ENCODE data around the gene SLC16A10. TPM values are rescaled to one million over a fixed set of nuclear protein-coding genes. Genes with fewer than 3 reads are reported as not detected.

Gene SLC16A10
- total RNA-seq, 1 experiment from 2014 or later, result 1.7 TPM

GRCh38 chr6:111221804-111222203 lies 134.5 kb downstream of the SLC16A10 start:
- no peaks in the 10 kb centered on the region for H3K79me2 ChIP-seq (ENCODE audit: low read depth)
- no peak for TF ChIP-seq EZH2 (IDR thresholded peaks at IDR 0.05; ENCODE audit: low read depth)
- TF ChIP-seq CTCF (conservative IDR thresholded peaks at IDR 0.05), result no peak
- H3K4me3 ChIP-seq, result no peak overlapping the region
- H3F3A ChIP-seq (ENCODE audit: insufficient read depth, low read depth), result no peaks in the 10 kb centered on the region
- no peaks in the 10 kb centered on the region for H3K9me3 ChIP-seq (ENCODE audit: insufficient read depth, low read depth)
- H4K20me1 ChIP-seq (ENCODE audit: insufficient read depth), result no peaks in the 10 kb centered on the region
- H3K4me2 ChIP-seq, result no peak overlapping the region
- ChIA-PET POLR2A (ENCODE audit: unreplicated experiment) (interaction anchor here (0.7 kb wide), 1 partner anchor 313 kb away, joined by 17 read pairs; no protein-coding TSS in a partner anchor), CTCF (no interaction called here)
- no peak for DNase-seq
- no peaks in the 10 kb centered on the region for H3K9me2 ChIP-seq (ENCODE audit: insufficient read depth)
- intact Hi-C loops (cut with micrococcal nuclease; ENCODE audit: unreplicated experiment), result no loop called here
- H3K36me3 ChIP-seq (ENCODE audit: low read depth), result no peaks in the 10 kb centered on the region
- H3K27ac ChIP-seq, result no peak overlapping the region
- BruUV-seq (replicated peaks), result no TSS peak
- no peak overlapping the region for H2AFZ ChIP-seq
- H3K27me3 ChIP-seq (ENCODE audit: insufficient read depth, low read depth), result no peaks in the 10 kb centered on the region
- H3K4me1 ChIP-seq (replicated peaks; ENCODE audit: insufficient read depth), result no peaks in the 10 kb centered on the region

GRCh38 chr6:111222341-111222740 lies 135.0 kb downstream of the SLC16A10 start:
- no peak overlapping the region for H3K4me2 ChIP-seq
- intact Hi-C loops (cut with micrococcal nuclease; ENCODE audit: unreplicated experiment), result no loop called here
- no peak overlapping the region for H3K4me3 ChIP-seq
- H3F3A ChIP-seq (ENCODE audit: insufficient read depth, low read depth), result no peaks in the 10 kb centered on the region
- H3K27ac ChIP-seq, result no peak overlapping the region
- no peaks in the 10 kb centered on the region for H3K79me2 ChIP-seq (ENCODE audit: low read depth)
- H3K36me3 ChIP-seq (ENCODE audit: low read depth), result no peaks in the 10 kb centered on the region
- BruUV-seq (replicated peaks), result no TSS peak
- no peaks in the 10 kb centered on the region for H3K27me3 ChIP-seq (ENCODE audit: insufficient read depth, low read depth)
- ChIA-PET CTCF (no interaction called here), POLR2A (ENCODE audit: unreplicated experiment) (interaction anchor here (0.7 kb wide), 1 partner anchor 312 kb away, joined by 17 read pairs; no protein-coding TSS in a partner anchor)
- no peak overlapping the region for H2AFZ ChIP-seq
- no peaks in the 10 kb centered on the region for H3K9me2 ChIP-seq (ENCODE audit: insufficient read depth)
- no peak for TF ChIP-seq CTCF (conservative IDR thresholded peaks at IDR 0.05)
- H3K9me3 ChIP-seq (ENCODE audit: insufficient read depth, low read depth), result no peaks in the 10 kb centered on the region
- H4K20me1 ChIP-seq (ENCODE audit: insufficient read depth), result no peaks in the 10 kb centered on the region
- H3K4me1 ChIP-seq (replicated peaks; ENCODE audit: insufficient read depth), result peaks cover 2% of the 10 kb centered on the region; the same call in 1 of the 2 replicates
- no peak for DNase-seq

- CTCF ChIA-PET, result no interaction called here
- Histone ChIP-seq H3K27me3 (ENCODE audit: insufficient read depth, low read depth) (no peaks in the 10 kb centered on the region), H3F3A (ENCODE audit: insufficient read depth, low read depth) (peaks cover 23% of the 10 kb centered on the region), H4K20me1 (ENCODE audit: insufficient read depth) (no peaks in the 10 kb centered on the region), H3K79me2 (ENCODE audit: low read depth) (no peaks in the 10 kb centered on the region), H2AFZ (no peak overlapping the region), H3K9me3 (ENCODE audit: insufficient read depth, low read depth) (no peaks in the 10 kb centered on the region), H3K4me1 (replicated peaks; ENCODE audit: insufficient read depth) (peaks cover 44% of the 10 kb centered on the region), H3K4me2 (peak overlapping the region; percentile 55), H3K27ac (peak overlapping the region; percentile 82), H3K4me3 (peak overlapping the region; percentile 1; the same call in 1 of the 2 replicates), H3K9me2 (ENCODE audit: insufficient read depth) (no peaks in the 10 kb centered on the region), H3K36me3 (ENCODE audit: low read depth) (no peaks in the 10 kb centered on the region)
- peak in 1 of 2 experiments; percentile 57 for DNase-seq
- TF ChIP-seq CTCF (conservative IDR thresholded peaks at IDR 0.05) (no peak), EZH2 (IDR thresholded peaks at IDR 0.05; ENCODE audit: low read depth) (no peak)
- intact Hi-C loops (cut with micrococcal nuclease; ENCODE audit: unreplicated experiment), result no loop called here
- no TSS peak for BruUV-seq (replicated peaks)
- POLR2A ChIA-PET (ENCODE audit: unreplicated experiment), result interaction anchor here (0.6 kb wide), 1 partner anchor 413 kb away, joined by 12 read pairs; the partner anchor contains the start of gene CDK19
Measured at GRCh38 chr6:111228094-111228493, 140.8 kb downstream of the SLC16A10 start.

Measured in PC-9 (cell line).